Transverse colon (tissue), 3 donors: ENCODE data around the gene NR5A2.

Experiments used
- EP300 ChIP-seq: sonication (generic); formaldehyde crosslinking; IDR thresholded peaks from one replicate; pipeline ENCODE4 v1.6.1; 2017; ENCODE audit warnings: antibody characterized with exemption, low read depth
- POLR2A ChIP-seq: fragments of 450-650 bp; IDR thresholded peaks from one replicate; pipeline ENCODE4 v1.6.1; 2016; ENCODE audit warnings: antibody characterized with exemption, mild to moderate bottlenecking, moderate library complexity
- TF ChIP-seq, protein P1 (sequence below), 5 experiments: fragments of 200-600 bp in 3 of 5; fragments of 450-650 bp in 2 of 5; sonication (generic) in 3 of 5; IDR thresholded peaks; 1 replicate in 2 of 5; 2 replicates in 3 of 5; pipeline ENCODE4 v1.5.1; 2016 to 2017; ENCODE audit warnings: antibody characterized with exemption in 5 of 5, inconsistent platforms in 3 of 5, mild to moderate bottlenecking in 2 of 5, moderate library complexity in 1 of 5

- TF ChIP-seq EP300: no peak
- TF ChIP-seq, protein P1, sequence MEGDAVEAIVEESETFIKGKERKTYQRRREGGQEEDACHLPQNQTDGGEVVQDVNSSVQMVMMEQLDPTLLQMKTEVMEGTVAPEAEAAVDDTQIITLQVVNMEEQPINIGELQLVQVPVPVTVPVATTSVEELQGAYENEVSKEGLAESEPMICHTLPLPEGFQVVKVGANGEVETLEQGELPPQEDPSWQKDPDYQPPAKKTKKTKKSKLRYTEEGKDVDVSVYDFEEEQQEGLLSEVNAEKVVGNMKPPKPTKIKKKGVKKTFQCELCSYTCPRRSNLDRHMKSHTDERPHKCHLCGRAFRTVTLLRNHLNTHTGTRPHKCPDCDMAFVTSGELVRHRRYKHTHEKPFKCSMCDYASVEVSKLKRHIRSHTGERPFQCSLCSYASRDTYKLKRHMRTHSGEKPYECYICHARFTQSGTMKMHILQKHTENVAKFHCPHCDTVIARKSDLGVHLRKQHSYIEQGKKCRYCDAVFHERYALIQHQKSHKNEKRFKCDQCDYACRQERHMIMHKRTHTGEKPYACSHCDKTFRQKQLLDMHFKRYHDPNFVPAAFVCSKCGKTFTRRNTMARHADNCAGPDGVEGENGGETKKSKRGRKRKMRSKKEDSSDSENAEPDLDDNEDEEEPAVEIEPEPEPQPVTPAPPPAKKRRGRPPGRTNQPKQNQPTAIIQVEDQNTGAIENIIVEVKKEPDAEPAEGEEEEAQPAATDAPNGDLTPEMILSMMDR (IDR thresholded peaks at IDR 0.05): no peak
- TF ChIP-seq POLR2A: peak; percentile 65
Measured at GRCh38 chr1:200028586-200029034, 1.1 kb downstream of the NR5A2 start.
